ENCODE data around the gene SSBP3.

Gene SSBP3

GRCh38 chr1:54263601-54264226, 142.5 kb downstream of the SSBP3 start:
- no peak for DNase-seq

GRCh38 chr1:54262244-54262643, 143.9 kb downstream of the SSBP3 start:
- DNase-seq, result no peak

GRCh38 chr1:54260810-54261209, 145.4 kb downstream of the SSBP3 start:
- DNase-seq, result no peak

- DNase-seq, result no peak
Observed at GRCh38 chr1:54259546-54260140, 146.6 kb downstream of the SSBP3 start.

- no peak for DNase-seq
Observed at GRCh38 chr1:54257876-54258275, 148.3 kb downstream of the SSBP3 start.

GRCh38 chr1:54257346-54257620, 148.9 kb downstream of the SSBP3 start:
- DNase-seq, result no peak

- no peak for DNase-seq
Observed at GRCh38 chr1:54256522-54257345, 149.5 kb downstream of the SSBP3 start.

GRCh38 chr1:54255026-54255702, 151.0 kb downstream of the SSBP3 start:
- no peak for DNase-seq

- DNase-seq, result no peak
Observed at GRCh38 chr1:54254055-54254454, 152.1 kb downstream of the SSBP3 start.

GRCh38 chr1:54253480-54253879, 152.7 kb downstream of the SSBP3 start:
- no peak for DNase-seq

- no peak for DNase-seq
Observed at GRCh38 chr1:54252371-54252936, 153.7 kb downstream of the SSBP3 start.

GRCh38 chr1:54250670-54251069, 155.5 kb downstream of the SSBP3 start:
- no peak for DNase-seq

- no peak for DNase-seq
Observed at GRCh38 chr1:54249819-54250435, 156.3 kb downstream of the SSBP3 start.

- no peak for DNase-seq
Observed at GRCh38 chr1:54248966-54249365, 157.2 kb downstream of the SSBP3 start.

- DNase-seq, result no peak
Observed at GRCh38 chr1:54247863-54248515, 158.2 kb downstream of the SSBP3 start.

- DNase-seq, result no peak
Observed at GRCh38 chr1:54246116-54246721, 160.0 kb downstream of the SSBP3 start.

GRCh38 chr1:54245501-54245900, 160.7 kb downstream of the SSBP3 start:
- no peak for DNase-seq

GRCh38 chr1:54244655-54245054, 161.5 kb downstream of the SSBP3 start:
- no peak for DNase-seq

- no peak for DNase-seq
Observed at GRCh38 chr1:54243022-54243421, 163.2 kb downstream of the SSBP3 start.

- no peak for DNase-seq
Observed at GRCh38 chr1:54241364-54241763, 164.8 kb downstream of the SSBP3 start.

GRCh38 chr1:54240741-54241335, 165.4 kb downstream of the SSBP3 start:
- no peak for DNase-seq

GRCh38 chr1:54239631-54240031, 166.6 kb downstream of the SSBP3 start:
- DNase-seq, result no peak

Measured in hematopoietic multipotent progenitor cell treated with erythropoietin and hydrocortisone succinate and interleukin-3 and kit ligand, for 8 days (in vitro differentiated cells).